Measurements from ENCODE around the gene ATP8B4. TPM values are rescaled to one million over a fixed set of nuclear protein-coding genes. Genes with fewer than 3 reads are reported as not detected.

ATP8B4 gene
- total RNA-seq, 5 donors from 2014 or later (not counting 1 experiment from before 2014, with no cell fraction given) = 0.72 to 2.4 (median 1.3) TPM

GRCh38 chr15:49881866-49882265, 237.2 kb downstream of the ATP8B4 start:
- no peak overlapping the region for H3K27ac ChIP-seq (ENCODE audit: low read length)
- CTCF ChIA-PET = no interaction called here
- DNase-seq = no peak
- H3K36me3 Mint-ChIP-seq = no peaks in the 10 kb centered on the region
- H3K9me3 ChIP-seq = no peaks in the 10 kb centered on the region
- no peak overlapping the region for H3K4me3 Mint-ChIP-seq
- no peaks in the 10 kb centered on the region for H3K36me3 ChIP-seq (ENCODE audit: control insufficient read depth in 2 of 2, extremely low read depth in 1 of 2, insufficient read depth in 1 of 2, low read length in 1 of 2)
- no peaks in the 10 kb centered on the region for H3K4me1 ChIP-seq (ENCODE audit: control insufficient read depth in 1 of 2, extremely low read depth in 1 of 2, insufficient read depth in 2 of 2, low read length in 2 of 2)
- no peak overlapping the region for H3K27ac Mint-ChIP-seq
- no peaks in the 10 kb centered on the region for H3K27me3 ChIP-seq (replicated peaks in 1 of 2; ENCODE audit: control insufficient read depth in 2 of 2, extremely low read depth in 1 of 2, insufficient read depth in 2 of 2, low read length in 1 of 2)
- 90% methylated on average over 2 of the region's 5 CpGs for WGBS (ENCODE audit: insufficient coverage)
- no peak overlapping the region for H3K4me3 ChIP-seq (ENCODE audit: control insufficient read depth in 1 of 2, extremely low read depth in 1 of 2, low read length in 1 of 2)
- H3K9me3 Mint-ChIP-seq = no peaks in the 10 kb centered on the region
- no peaks in the 10 kb centered on the region for H3K4me1 Mint-ChIP-seq
- POLR2A ChIA-PET = no interaction called here
- ATAC-seq (replicated peaks in 1 of 4) = no peak
- peaks cover 0 to 1% of the 10 kb centered on the region in 2 donors for H3K27me3 Mint-ChIP-seq

- H3K4me1 Mint-ChIP-seq = no peaks in the 10 kb centered on the region
- H3K9me3 Mint-ChIP-seq = no peaks in the 10 kb centered on the region
- no peak for ATAC-seq (replicated peaks in 1 of 4)
- H3K36me3 Mint-ChIP-seq = no peaks in the 10 kb centered on the region
- 91% methylated on average over 1 of the region's 3 CpGs for WGBS (ENCODE audit: insufficient coverage)
- DNase-seq = no peak
- no peaks in the 10 kb centered on the region for H3K9me3 ChIP-seq
- no peak overlapping the region for H3K4me3 Mint-ChIP-seq
- no peak overlapping the region for H3K27ac Mint-ChIP-seq
- peaks cover 0 to 1% of the 10 kb centered on the region in 2 donors for H3K27me3 Mint-ChIP-seq
- no peak overlapping the region for H3K27ac ChIP-seq (ENCODE audit: low read length)
- H3K27me3 ChIP-seq (replicated peaks in 1 of 2; ENCODE audit: control insufficient read depth in 2 of 2, extremely low read depth in 1 of 2, insufficient read depth in 2 of 2, low read length in 1 of 2) = no peaks in the 10 kb centered on the region
- no peaks in the 10 kb centered on the region for H3K36me3 ChIP-seq (ENCODE audit: control insufficient read depth in 2 of 2, extremely low read depth in 1 of 2, insufficient read depth in 1 of 2, low read length in 1 of 2)
- ChIA-PET CTCF (no interaction called here), POLR2A (no interaction called here)
- no peak overlapping the region for H3K4me3 ChIP-seq (ENCODE audit: control insufficient read depth in 1 of 2, extremely low read depth in 1 of 2, low read length in 1 of 2)
- no peaks in the 10 kb centered on the region for H3K4me1 ChIP-seq (ENCODE audit: control insufficient read depth in 1 of 2, extremely low read depth in 1 of 2, insufficient read depth in 2 of 2, low read length in 2 of 2)
Observed at GRCh38 chr15:49881433-49881832, 237.6 kb downstream of the ATP8B4 start.

- Histone ChIP-seq H3K4me3 (ENCODE audit: control insufficient read depth in 1 of 2, extremely low read depth in 1 of 2, low read length in 1 of 2) (no peak overlapping the region), H3K27me3 (replicated peaks in 1 of 2; ENCODE audit: control insufficient read depth in 2 of 2, extremely low read depth in 1 of 2, insufficient read depth in 2 of 2, low read length in 1 of 2) (no peaks in the 10 kb centered on the region), H3K4me1 (ENCODE audit: control insufficient read depth in 1 of 2, extremely low read depth in 1 of 2, insufficient read depth in 2 of 2, low read length in 2 of 2) (no peaks in the 10 kb centered on the region), H3K9me3 (no peaks in the 10 kb centered on the region), H3K27ac (ENCODE audit: low read length) (no peak overlapping the region), H3K36me3 (ENCODE audit: control insufficient read depth in 2 of 2, extremely low read depth in 1 of 2, insufficient read depth in 1 of 2, low read length in 1 of 2) (no peaks in the 10 kb centered on the region)
- ChIA-PET CTCF (no interaction called here), POLR2A (no interaction called here)
- H3K27me3 Mint-ChIP-seq = no peaks in the 10 kb centered on the region
- ATAC-seq (replicated peaks in 1 of 4) = no peak
- H3K36me3 Mint-ChIP-seq = no peaks in the 10 kb centered on the region
- no peak overlapping the region for H3K4me3 Mint-ChIP-seq
- 100% methylated on average over 1 of the region's 5 CpGs for WGBS (ENCODE audit: insufficient coverage)
- no peak overlapping the region for H3K27ac Mint-ChIP-seq
- no peak for DNase-seq
- no peaks in the 10 kb centered on the region for H3K9me3 Mint-ChIP-seq
- no peaks in the 10 kb centered on the region for H3K4me1 Mint-ChIP-seq
Observed at GRCh38 chr15:49877873-49878521, 241.0 kb downstream of the ATP8B4 start.

- H3K9me3 ChIP-seq = no peaks in the 10 kb centered on the region
- Mint-ChIP-seq H3K36me3 (no peaks in the 10 kb centered on the region), H3K27me3 (no peaks in the 10 kb centered on the region), H3K9me3 (no peaks in the 10 kb centered on the region), H3K27ac (no peak overlapping the region), H3K4me3 (no peak overlapping the region), H3K4me1 (no peaks in the 10 kb centered on the region)
- H3K27ac ChIP-seq (ENCODE audit: low read length) = no peak overlapping the region
- H3K4me1 ChIP-seq (ENCODE audit: control insufficient read depth in 1 of 2, extremely low read depth in 1 of 2, insufficient read depth in 2 of 2, low read length in 2 of 2) = no peaks in the 10 kb centered on the region
- no peak for DNase-seq
- no peaks in the 10 kb centered on the region for H3K27me3 ChIP-seq (replicated peaks in 1 of 2; ENCODE audit: control insufficient read depth in 2 of 2, extremely low read depth in 1 of 2, insufficient read depth in 2 of 2, low read length in 1 of 2)
- ChIA-PET POLR2A (interaction anchor here in 1 of 2 donors (0.5 kb wide), 1 partner anchor 1220 kb away, joined by 6 read pairs; no protein-coding TSS in a partner anchor), CTCF (interaction anchor here in 1 of 2 donors (1.2 kb wide), 1 partner anchor 126 kb away, joined by 10 read pairs; no protein-coding TSS in a partner anchor)
- H3K4me3 ChIP-seq (ENCODE audit: control insufficient read depth in 1 of 2, extremely low read depth in 1 of 2, low read length in 1 of 2) = no peak overlapping the region
- H3K36me3 ChIP-seq (ENCODE audit: control insufficient read depth in 2 of 2, extremely low read depth in 1 of 2, insufficient read depth in 1 of 2, low read length in 1 of 2) = no peaks in the 10 kb centered on the region
- no peak for ATAC-seq (replicated peaks in 1 of 4)
- 80% methylated on average over 1 of the region's 7 CpGs for WGBS (ENCODE audit: insufficient coverage)
Observed at GRCh38 chr15:49877117-49877872, 241.7 kb downstream of the ATP8B4 start.

GRCh38 chr15:49876401-49877038, 242.5 kb downstream of the ATP8B4 start:
- CTCF ChIA-PET = interaction anchor here in 1 of 2 donors (1.2 kb wide), 1 partner anchor 127 kb away, joined by 10 read pairs; no protein-coding TSS in a partner anchor
- no peak overlapping the region for H3K27ac Mint-ChIP-seq
- H3K4me1 ChIP-seq (ENCODE audit: control insufficient read depth in 1 of 2, extremely low read depth in 1 of 2, insufficient read depth in 2 of 2, low read length in 2 of 2) = no peaks in the 10 kb centered on the region

GRCh38 chr15:49875392-49875791, 243.6 kb downstream of the ATP8B4 start:
- Histone ChIP-seq H3K4me3 (ENCODE audit: control insufficient read depth in 1 of 2, extremely low read depth in 1 of 2, low read length in 1 of 2) (no peak overlapping the region), H3K36me3 (ENCODE audit: control insufficient read depth in 2 of 2, extremely low read depth in 1 of 2, insufficient read depth in 1 of 2, low read length in 1 of 2) (no peaks in the 10 kb centered on the region), H3K27me3 (replicated peaks in 1 of 2; ENCODE audit: control insufficient read depth in 2 of 2, extremely low read depth in 1 of 2, insufficient read depth in 2 of 2, low read length in 1 of 2) (no peaks in the 10 kb centered on the region), H3K9me3 (no peaks in the 10 kb centered on the region), H3K4me1 (ENCODE audit: control insufficient read depth in 1 of 2, extremely low read depth in 1 of 2, insufficient read depth in 2 of 2, low read length in 2 of 2) (no peaks in the 10 kb centered on the region), H3K27ac (ENCODE audit: low read length) (no peak overlapping the region)
- Mint-ChIP-seq H3K27ac (no peak overlapping the region), H3K36me3 (no peaks in the 10 kb centered on the region), H3K4me3 (no peak overlapping the region), H3K9me3 (no peaks in the 10 kb centered on the region), H3K27me3 (no peaks in the 10 kb centered on the region), H3K4me1 (no peaks in the 10 kb centered on the region)
- ChIA-PET POLR2A (interaction anchor here in 1 of 2 donors (0.6 kb wide), 1 partner anchor 299 kb away, joined by 7 read pairs; no protein-coding TSS in a partner anchor), CTCF (no interaction called here)
- DNase-seq (no peak), ATAC-seq (replicated peaks in 1 of 4) (no peak)
- WGBS (ENCODE audit: insufficient coverage) = no CpG with 5 or more reads among the region's 2 CpGs

More at GRCh38 chr15:49876401-49877038, 242.5 kb downstream of the ATP8B4 start:
- Histone ChIP-seq H3K9me3 (no peaks in the 10 kb centered on the region), H3K36me3 (ENCODE audit: control insufficient read depth in 2 of 2, extremely low read depth in 1 of 2, insufficient read depth in 1 of 2, low read length in 1 of 2) (no peaks in the 10 kb centered on the region), H3K27me3 (replicated peaks in 1 of 2; ENCODE audit: control insufficient read depth in 2 of 2, extremely low read depth in 1 of 2, insufficient read depth in 2 of 2, low read length in 1 of 2) (no peaks in the 10 kb centered on the region), H3K27ac (ENCODE audit: low read length) (no peak overlapping the region), H3K4me3 (ENCODE audit: control insufficient read depth in 1 of 2, extremely low read depth in 1 of 2, low read length in 1 of 2) (no peak overlapping the region)
- H3K27me3 Mint-ChIP-seq = no peaks in the 10 kb centered on the region
- DNase-seq (peak in 1 of 35 experiments; percentile 7), ATAC-seq (replicated peaks in 1 of 4) (no peak)
- no peaks in the 10 kb centered on the region for H3K9me3 Mint-ChIP-seq
- no peaks in the 10 kb centered on the region for H3K4me1 Mint-ChIP-seq
- no peaks in the 10 kb centered on the region for H3K36me3 Mint-ChIP-seq
- no peak overlapping the region for H3K4me3 Mint-ChIP-seq
- POLR2A ChIA-PET = interaction anchor here in 1 of 2 donors (0.5 kb wide), 1 partner anchor 1220 kb away, joined by 6 read pairs; no protein-coding TSS in a partner anchor
- WGBS (ENCODE audit: insufficient coverage) = 94% methylated on average over 3 of the region's 5 CpGs

Data from T-cell (primary cell).